ENCODE data around the gene WASF2.
"Not testable (repeated sequence)": the region's sequence is repeated elsewhere in the genome, so short reads cannot be mapped to it uniquely, and the experiment has no call there.

The WASF2 gene

GRCh38 chr1:27521336-27521831, 31.4 kb upstream of the WASF2 start:
- no peak for DNase-seq (ENCODE audit: low read depth)

- DNase-seq (ENCODE audit: low read depth) = no peak
Observed at GRCh38 chr1:27520651-27521050, 30.7 kb upstream of the WASF2 start.

GRCh38 chr1:27519331-27520258, 29.6 kb upstream of the WASF2 start:
- DNase-seq (ENCODE audit: low read depth) = no peak

GRCh38 chr1:27518808-27519207, 28.8 kb upstream of the WASF2 start:
- DNase-seq (ENCODE audit: low read depth) = no peak

GRCh38 chr1:27517907-27518718, 28.1 kb upstream of the WASF2 start:
- no peak for DNase-seq (ENCODE audit: low read depth)

- DNase-seq (ENCODE audit: low read depth) = no peak
Observed at GRCh38 chr1:27517301-27517700, 27.3 kb upstream of the WASF2 start.

- no peak for DNase-seq (ENCODE audit: low read depth)
Observed at GRCh38 chr1:27515626-27516025, 25.7 kb upstream of the WASF2 start.

- no peak for DNase-seq (ENCODE audit: low read depth)
Observed at GRCh38 chr1:27513958-27514357, 24.0 kb upstream of the WASF2 start.

GRCh38 chr1:27513528-27513927, 23.6 kb upstream of the WASF2 start:
- DNase-seq (ENCODE audit: low read depth) = no peak

- no peak for DNase-seq (ENCODE audit: low read depth)
Observed at GRCh38 chr1:27509127-27510080, 19.4 kb upstream of the WASF2 start.

GRCh38 chr1:27507960-27508665, 18.1 kb upstream of the WASF2 start:
- DNase-seq (ENCODE audit: low read depth) = no peak

GRCh38 chr1:27506703-27507102, 16.7 kb upstream of the WASF2 start:
- no peak for DNase-seq (ENCODE audit: low read depth)

GRCh38 chr1:27505420-27505680, 15.4 kb upstream of the WASF2 start:
- DNase-seq (ENCODE audit: low read depth) = no peak

GRCh38 chr1:27504588-27505419, 14.8 kb upstream of the WASF2 start:
- no peak for DNase-seq (ENCODE audit: low read depth)

- no peak for DNase-seq (ENCODE audit: low read depth)
Observed at GRCh38 chr1:27503844-27504587, 14.0 kb upstream of the WASF2 start.

- no peak for DNase-seq (ENCODE audit: low read depth)
Observed at GRCh38 chr1:27503033-27503432, 13.1 kb upstream of the WASF2 start.

- DNase-seq (ENCODE audit: low read depth) = not testable (repeated sequence)
Observed at GRCh38 chr1:27501159-27501558, 11.2 kb upstream of the WASF2 start.

GRCh38 chr1:27499142-27499541, 9.2 kb upstream of the WASF2 start:
- DNase-seq (ENCODE audit: low read depth) = no peak

- DNase-seq (ENCODE audit: low read depth) = no peak
Observed at GRCh38 chr1:27496604-27497155, 6.7 kb upstream of the WASF2 start.

All from HS-5 (cell line).